ENCODE results near the gene RFPL1.

- TF ChIP-seq, protein P1, sequence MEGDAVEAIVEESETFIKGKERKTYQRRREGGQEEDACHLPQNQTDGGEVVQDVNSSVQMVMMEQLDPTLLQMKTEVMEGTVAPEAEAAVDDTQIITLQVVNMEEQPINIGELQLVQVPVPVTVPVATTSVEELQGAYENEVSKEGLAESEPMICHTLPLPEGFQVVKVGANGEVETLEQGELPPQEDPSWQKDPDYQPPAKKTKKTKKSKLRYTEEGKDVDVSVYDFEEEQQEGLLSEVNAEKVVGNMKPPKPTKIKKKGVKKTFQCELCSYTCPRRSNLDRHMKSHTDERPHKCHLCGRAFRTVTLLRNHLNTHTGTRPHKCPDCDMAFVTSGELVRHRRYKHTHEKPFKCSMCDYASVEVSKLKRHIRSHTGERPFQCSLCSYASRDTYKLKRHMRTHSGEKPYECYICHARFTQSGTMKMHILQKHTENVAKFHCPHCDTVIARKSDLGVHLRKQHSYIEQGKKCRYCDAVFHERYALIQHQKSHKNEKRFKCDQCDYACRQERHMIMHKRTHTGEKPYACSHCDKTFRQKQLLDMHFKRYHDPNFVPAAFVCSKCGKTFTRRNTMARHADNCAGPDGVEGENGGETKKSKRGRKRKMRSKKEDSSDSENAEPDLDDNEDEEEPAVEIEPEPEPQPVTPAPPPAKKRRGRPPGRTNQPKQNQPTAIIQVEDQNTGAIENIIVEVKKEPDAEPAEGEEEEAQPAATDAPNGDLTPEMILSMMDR (IDR thresholded peaks at IDR 0.05; ENCODE audit: insufficient read depth, low read length, poor library complexity, severe bottlenecking), result no peak
- no peak for TF ChIP-seq EZH2phosphoT487 (conservative IDR thresholded peaks at IDR 0.05; ENCODE audit: low read length)
Observed at GRCh38 chr22:29459773-29460172, 21.4 kb downstream of the RFPL1 start.
